Heart left ventricle (tissue), 13 donors: ENCODE data around the gene NLRP6.

ENCODE experiments used
- CTCF ChIP-seq, 12 donors: fragments of 200-600 bp; sonication (generic) in 4 of 12; IDR thresholded peaks; one replicate each; pipeline versions ENCODE4 v1.5.0 to v1.8.0; 2018 to 2022; ENCODE audit warnings: antibody characterized with exemption in 12 of 12, mild to moderate bottlenecking in 5 of 12
- POLR2A ChIP-seq, 2 donors: fragments of 450-650 bp; IDR thresholded peaks; one replicate each; pipeline ENCODE4 v1.6.1; 2017; ENCODE audit warnings: antibody characterized with exemption in 2 of 2, mild to moderate bottlenecking in 2 of 2, moderate library complexity in 2 of 2
- donor health status: ischemic (EF 13 %, LVEDD 7.1; RV severe dilation, severe dysfunction).
- donor health status: DM: no; HTN: yes; CAD: no.
- donor health status: DM: no; HTN: no; CAD: no.
- donor health status: ischemic (EF 25% LVEDD 6.9; RV normal size, moderate dysfunction).
- donor health status: ischemic (EF 25% LVEDD 5.7; RV mildly dilated, moderate dysfunction).
- donor health status: ischemic (EF 35%, LVEDD 5.7; RV mildly dilated, moderate dysfunction).
- donor health status: nonischemic (EF 11% LVEDD 7.7; RV severe dilation, severe dysfunction).
- donor health status: DM: yes; HTN: yes; CAD: no.
- donor health status: PGD.
- donor health status: ischemic (EF 29% LVEDD 5.4; RV normal size, mild dysfunction).
- donor health status: nonischemic (EF 23%, LVEDD 6.1; RV moderate dilation, normal function).

- no peak for TF ChIP-seq POLR2A (IDR thresholded peaks at IDR 0.05)
- no peak for TF ChIP-seq CTCF (IDR thresholded peaks at IDR 0.05)
Measured at GRCh38 chr11:235609-235996, 42.6 kb upstream of the NLRP6 start.
